Cerebellar nuclear complex (tissue), 1 donor: ENCODE data around the gene STUB1.
"Not testable (repeated sequence)": the region's sequence is repeated elsewhere in the genome, so short reads cannot be mapped to it uniquely, and the experiment has no call there.

Source experiments
- DNase-seq, 2 experiments: peaks; one replicate each; lab custom pipeline; 2025; lab: John Stamatoyannopoulos, UW

The STUB1 gene

GRCh38 chr16:678858-679813 lies 1.1 kb upstream of the STUB1 start:
- DNase-seq, result no peak

- DNase-seq, result no peak
These were observed 375 bp downstream of the STUB1 start for GRCh38 chr16:680625-680945.

GRCh38 chr16:680967-681745 lies 946 bp downstream of the STUB1 start:
- no peak for DNase-seq

GRCh38 chr16:681746-682427 lies 1.7 kb downstream of the STUB1 start:
- no peak for DNase-seq

GRCh38 chr16:682493-683395 lies 2.5 kb downstream of the STUB1 start:
- DNase-seq, result no peak

- DNase-seq, result no peak
These were observed 3.3 kb downstream of the STUB1 start for GRCh38 chr16:683396-684070.

GRCh38 chr16:684071-684794 lies 4.0 kb downstream of the STUB1 start, which contains the start of gene JMJD8:
JMJD8 (minus strand) TSS chr16:684334; CDS start chr16:684319, 15 bp downstream.
- DNase-seq, result peak; percentile 37 to 70

- no peak for DNase-seq
These were observed 4.9 kb downstream of the STUB1 start for GRCh38 chr16:684961-685696.

GRCh38 chr16:685967-686366 lies 5.8 kb downstream of the STUB1 start:
- no peak for DNase-seq

- no peak for DNase-seq
These were observed 6.5 kb downstream of the STUB1 start for GRCh38 chr16:686459-687260.

GRCh38 chr16:687499-687898 lies 7.3 kb downstream of the STUB1 start:
- DNase-seq, result no peak

- DNase-seq, result no peak
These were observed 9.1 kb downstream of the STUB1 start for GRCh38 chr16:689175-689897.

GRCh38 chr16:691242-691641 lies 11.0 kb downstream of the STUB1 start:
- not testable (repeated sequence) for DNase-seq

GRCh38 chr16:692356-693108 lies 12.3 kb downstream of the STUB1 start:
- no peak for DNase-seq

- DNase-seq, result no peak
These were observed 13.2 kb downstream of the STUB1 start for GRCh38 chr16:693364-693763.

- no peak for DNase-seq
These were observed 13.6 kb downstream of the STUB1 start for GRCh38 chr16:693766-694165.
